ENCODE data around the gene SPAG9.

DNA sequence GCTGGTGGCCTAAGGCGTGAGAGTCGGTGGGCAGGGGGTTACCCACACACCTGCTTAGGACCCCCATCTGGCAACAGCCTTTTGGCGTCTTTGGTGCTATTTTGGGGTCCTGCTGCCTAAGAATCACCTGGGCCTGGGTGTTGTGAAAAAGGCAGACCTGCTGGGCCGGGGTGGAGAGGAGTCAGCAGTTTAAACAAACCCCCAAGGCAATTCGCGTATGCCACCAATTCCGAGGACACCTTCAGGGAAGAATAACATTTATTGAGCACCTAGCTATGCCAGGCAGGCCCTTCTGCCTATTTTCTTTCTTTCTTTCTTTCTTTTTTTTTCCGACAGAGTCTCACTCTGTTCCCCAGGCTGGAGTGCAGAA, 200.6 kb downstream of the SPAG9 start:
- TF ChIP-seq, protein P1, sequence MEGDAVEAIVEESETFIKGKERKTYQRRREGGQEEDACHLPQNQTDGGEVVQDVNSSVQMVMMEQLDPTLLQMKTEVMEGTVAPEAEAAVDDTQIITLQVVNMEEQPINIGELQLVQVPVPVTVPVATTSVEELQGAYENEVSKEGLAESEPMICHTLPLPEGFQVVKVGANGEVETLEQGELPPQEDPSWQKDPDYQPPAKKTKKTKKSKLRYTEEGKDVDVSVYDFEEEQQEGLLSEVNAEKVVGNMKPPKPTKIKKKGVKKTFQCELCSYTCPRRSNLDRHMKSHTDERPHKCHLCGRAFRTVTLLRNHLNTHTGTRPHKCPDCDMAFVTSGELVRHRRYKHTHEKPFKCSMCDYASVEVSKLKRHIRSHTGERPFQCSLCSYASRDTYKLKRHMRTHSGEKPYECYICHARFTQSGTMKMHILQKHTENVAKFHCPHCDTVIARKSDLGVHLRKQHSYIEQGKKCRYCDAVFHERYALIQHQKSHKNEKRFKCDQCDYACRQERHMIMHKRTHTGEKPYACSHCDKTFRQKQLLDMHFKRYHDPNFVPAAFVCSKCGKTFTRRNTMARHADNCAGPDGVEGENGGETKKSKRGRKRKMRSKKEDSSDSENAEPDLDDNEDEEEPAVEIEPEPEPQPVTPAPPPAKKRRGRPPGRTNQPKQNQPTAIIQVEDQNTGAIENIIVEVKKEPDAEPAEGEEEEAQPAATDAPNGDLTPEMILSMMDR (IDR thresholded peaks at IDR 0.05) = no peak
- no peak for TF ChIP-seq POLR2A (IDR thresholded peaks at IDR 0.05)
